Measurements from ENCODE around the gene GLRX3.

- TF ChIP-seq CTCF (conservative IDR thresholded peaks at IDR 0.05; ENCODE audit: low read depth in 2 of 2) (no peak), NANOG (IDR thresholded peaks at IDR 0.05; ENCODE audit: borderline replicate concordance) (no peak), STAT1 (IDR thresholded peaks at IDR 0.05; ENCODE audit: unreplicated experiment) (no peak), POLR2AphosphoS5 (IDR thresholded peaks at IDR 0.05; ENCODE audit: low read depth) (no peak), EZH2 (IDR thresholded peaks at IDR 0.05; ENCODE audit: low read depth, unreplicated experiment) (no peak), CREB1 (CRISPR knock-in tag; IDR thresholded peaks at IDR 0.05; ENCODE audit: low read depth) (no peak), EZH2phosphoT487 (IDR thresholded peaks at IDR 0.05; ENCODE audit: unreplicated experiment) (no peak)
- TF ChIP-seq, protein P1, sequence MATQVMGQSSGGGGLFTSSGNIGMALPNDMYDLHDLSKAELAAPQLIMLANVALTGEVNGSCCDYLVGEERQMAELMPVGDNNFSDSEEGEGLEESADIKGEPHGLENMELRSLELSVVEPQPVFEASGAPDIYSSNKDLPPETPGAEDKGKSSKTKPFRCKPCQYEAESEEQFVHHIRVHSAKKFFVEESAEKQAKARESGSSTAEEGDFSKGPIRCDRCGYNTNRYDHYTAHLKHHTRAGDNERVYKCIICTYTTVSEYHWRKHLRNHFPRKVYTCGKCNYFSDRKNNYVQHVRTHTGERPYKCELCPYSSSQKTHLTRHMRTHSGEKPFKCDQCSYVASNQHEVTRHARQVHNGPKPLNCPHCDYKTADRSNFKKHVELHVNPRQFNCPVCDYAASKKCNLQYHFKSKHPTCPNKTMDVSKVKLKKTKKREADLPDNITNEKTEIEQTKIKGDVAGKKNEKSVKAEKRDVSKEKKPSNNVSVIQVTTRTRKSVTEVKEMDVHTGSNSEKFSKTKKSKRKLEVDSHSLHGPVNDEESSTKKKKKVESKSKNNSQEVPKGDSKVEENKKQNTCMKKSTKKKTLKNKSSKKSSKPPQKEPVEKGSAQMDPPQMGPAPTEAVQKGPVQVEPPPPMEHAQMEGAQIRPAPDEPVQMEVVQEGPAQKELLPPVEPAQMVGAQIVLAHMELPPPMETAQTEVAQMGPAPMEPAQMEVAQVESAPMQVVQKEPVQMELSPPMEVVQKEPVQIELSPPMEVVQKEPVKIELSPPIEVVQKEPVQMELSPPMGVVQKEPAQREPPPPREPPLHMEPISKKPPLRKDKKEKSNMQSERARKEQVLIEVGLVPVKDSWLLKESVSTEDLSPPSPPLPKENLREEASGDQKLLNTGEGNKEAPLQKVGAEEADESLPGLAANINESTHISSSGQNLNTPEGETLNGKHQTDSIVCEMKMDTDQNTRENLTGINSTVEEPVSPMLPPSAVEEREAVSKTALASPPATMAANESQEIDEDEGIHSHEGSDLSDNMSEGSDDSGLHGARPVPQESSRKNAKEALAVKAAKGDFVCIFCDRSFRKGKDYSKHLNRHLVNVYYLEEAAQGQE (IDR thresholded peaks at IDR 0.05; ENCODE audit: unreplicated experiment), result no peak
These were observed 79.7 kb downstream of the GLRX3 start for GRCh38 chr10:130215931-130216231.
